HuH-7 (cell line): Measurements from ENCODE around the gene PNPLA1.

Experiments used
- DNase-seq: peaks from one replicate; pipeline ENCODE4 v3.0.0; 2011; ENCODE audit warnings: low spot score

Gene PNPLA1

GRCh38 chr6:36269834-36270705, at the start of gene PNPLA1:
Gene PNPLA1 (plus strand): TSS chr6:36270060. CDS start chr6:36270460, 400 bp downstream.
- no peak for DNase-seq

- DNase-seq, result no peak
These were observed 49.6 kb upstream of the PNPLA1 start for GRCh38 chr6:36220226-36220625.

GRCh38 chr6:36221674-36222073, 48.2 kb upstream of the PNPLA1 start:
- DNase-seq, result no peak

- DNase-seq, result no peak
These were observed 46.9 kb upstream of the PNPLA1 start for GRCh38 chr6:36222924-36223323.

- no peak for DNase-seq
These were observed 46.2 kb upstream of the PNPLA1 start for GRCh38 chr6:36223706-36224105.

- no peak for DNase-seq
These were observed 44.9 kb upstream of the PNPLA1 start for GRCh38 chr6:36224918-36225461.

- no peak for DNase-seq
These were observed 43.3 kb upstream of the PNPLA1 start for GRCh38 chr6:36226438-36227047.

- DNase-seq, result no peak
These were observed 42.3 kb upstream of the PNPLA1 start for GRCh38 chr6:36227379-36228228.

GRCh38 chr6:36229223-36229622, 40.6 kb upstream of the PNPLA1 start:
- no peak for DNase-seq

- DNase-seq, result no peak
These were observed 39.5 kb upstream of the PNPLA1 start for GRCh38 chr6:36230371-36230770.

GRCh38 chr6:36232172-36232571, 37.7 kb upstream of the PNPLA1 start:
- no peak for DNase-seq

GRCh38 chr6:36235309-36235708, 34.6 kb upstream of the PNPLA1 start:
- no peak for DNase-seq

GRCh38 chr6:36235862-36236261, 34.0 kb upstream of the PNPLA1 start:
- no peak for DNase-seq

GRCh38 chr6:36239774-36240173, 30.1 kb upstream of the PNPLA1 start:
- no peak for DNase-seq

- DNase-seq, result no peak
These were observed 28.1 kb upstream of the PNPLA1 start for GRCh38 chr6:36241728-36242127.

GRCh38 chr6:36242161-36242560, 27.7 kb upstream of the PNPLA1 start:
- DNase-seq, result no peak

GRCh38 chr6:36242626-36243025, 27.2 kb upstream of the PNPLA1 start:
- no peak for DNase-seq

- DNase-seq, result no peak
These were observed 26.2 kb upstream of the PNPLA1 start for GRCh38 chr6:36243562-36244212.

- DNase-seq, result no peak
These were observed 25.1 kb upstream of the PNPLA1 start for GRCh38 chr6:36244641-36245280.

- no peak for DNase-seq
These were observed 24.2 kb upstream of the PNPLA1 start for GRCh38 chr6:36245572-36246061.
